Measurements from ENCODE around the gene MPRIP. TPM values are rescaled to one million over a fixed set of nuclear protein-coding genes. Genes with fewer than 3 reads are reported as not detected.

Gene MPRIP
- polyA plus RNA-seq, 1 of the 3 experiments (the other 2 are of a cell fraction), result 64.4 TPM

- Histone ChIP-seq H3K9ac (no peak overlapping the region), H3K36me3 (replicated peaks in 1 of 2; ENCODE audit: control insufficient read depth in 1 of 2, insufficient read depth in 2 of 2, low read length in 1 of 2) (no peaks in the 10 kb centered on the region), H3K79me2 (ENCODE audit: insufficient read depth) (no peaks in the 10 kb centered on the region), H4K20me1 (ENCODE audit: insufficient read depth) (no peaks in the 10 kb centered on the region), H3K4me1 (ENCODE audit: control insufficient read depth in 1 of 2, insufficient read depth in 2 of 2, low read depth in 1 of 2, low read length in 1 of 2) (peaks cover 9 to 38% of the 10 kb centered on the region in 2 experiments; a peak in 3 of 4 replicates), H2AFZ (ENCODE audit: low read depth) (no peak overlapping the region), H3F3A (replicated peaks; ENCODE audit: insufficient read depth) (no peaks in the 10 kb centered on the region), H3K9me3 (no peaks in the 10 kb centered on the region), H3K27me3 (ENCODE audit: insufficient read depth) (no peaks in the 10 kb centered on the region), H3K9me2 (no peaks in the 10 kb centered on the region), H3K4me2 (no peak overlapping the region), H3K4me3 (ENCODE audit: low read depth in 2 of 2, low read length in 1 of 2) (no peak overlapping the region), H3K27ac (ENCODE audit: low read depth in 2 of 2, low read length in 1 of 2) (peak overlapping the region in 1 of 2 experiments; percentile 51; a peak in 2 of 4 replicates)
- ChIA-PET POLR2A (no interaction called here), CTCF (interaction anchor here (0.6 to 0.8 kb wide), 2 partner anchors 23 to 33 kb away, joined by 3 read pairs; no protein-coding TSS in a partner anchor)
- WGBS (ENCODE audit: low lambda C conversion rate), result 86% methylated on average over 6 of the region's 6 CpGs
- TF ChIP-seq FOSL2 (IDR thresholded peaks at IDR 0.05; ENCODE audit: borderline replicate concordance, low read depth) (no peak), FOXM1 (IDR thresholded peaks at IDR 0.05; ENCODE audit: low read depth) (no peak), TAF1 (IDR thresholded peaks at IDR 0.05; ENCODE audit: borderline replicate concordance, low read depth, low read length) (no peak), ZBTB33 (IDR thresholded peaks at IDR 0.05; ENCODE audit: borderline replicate concordance, low read depth) (no peak), TCF12 (IDR thresholded peaks at IDR 0.05) (no peak), GATA2 (CRISPR knock-in tag; IDR thresholded peaks at IDR 0.05) (no peak), USF1 (IDR thresholded peaks at IDR 0.05; ENCODE audit: borderline replicate concordance, low read depth) (no peak), CHD2 (IDR thresholded peaks at IDR 0.05; ENCODE audit: low read length, partially characterized antibody) (no peak), CTCF (IDR thresholded peaks at IDR 0.05) (no peak), TEAD4 (IDR thresholded peaks at IDR 0.05; ENCODE audit: borderline replicate concordance, insufficient read depth) (no peak), MEF2A (IDR thresholded peaks at IDR 0.05; ENCODE audit: borderline replicate concordance, low read depth) (no peak), IRF3 (IDR thresholded peaks at IDR 0.05; ENCODE audit: low read depth, low read length) (no peak), SMC3 (IDR thresholded peaks at IDR 0.05; ENCODE audit: low read depth, low read length) (no peak), REST (IDR thresholded peaks at IDR 0.05; ENCODE audit: low read depth, low read length) (no peak)
- DNase-seq, result no peak
Observed at GRCh38 chr17:17035490-17035889, 6.8 kb upstream of the MPRIP start.
